Activated naive CD4-positive, alpha-beta T cell treated with anti-CD3 and anti-CD28 coated beads, Interleukin-2, amount 10 ng/mL, durations not matched to agents 7 days and 5 days (primary cell): ENCODE data around the gene SMLR1.

ENCODE experiments used
- CTCF ChIA-PET: fragments of 350-600 bp; sonication (Branson Sonifier 250); formaldehyde crosslinking; loops from one replicate; lab custom pipeline; 2021; ENCODE audit warnings: antibody characterized with exemption; lab: Charles Lee
- DNase-seq: peaks from one replicate; pipeline ENCODE4 v3.0.0-alpha.2; 2020
- H3K27ac Mint-ChIP-seq: one replicate; pipeline ENCODE4 v1.8.0; 2021; ENCODE audit warnings: mild to moderate bottlenecking, moderate library complexity, mixed read lengths
- H3K27me3 Mint-ChIP-seq: one replicate; pipeline ENCODE4 v1.8.0; 2021; ENCODE audit warnings: mild to moderate bottlenecking, mixed read lengths
- H3K36me3 Mint-ChIP-seq: one replicate; pipeline ENCODE4 v1.8.0; 2021; ENCODE audit warnings: mixed read lengths
- H3K4me1 Mint-ChIP-seq: one replicate; pipeline ENCODE4 v1.8.0; 2021; ENCODE audit warnings: mixed read lengths
- H3K4me3 Mint-ChIP-seq: one replicate; pipeline ENCODE4 v1.8.0; 2021; ENCODE audit warnings: mild to moderate bottlenecking, moderate library complexity, mixed read lengths
- H3K9me3 Mint-ChIP-seq: one replicate; pipeline ENCODE4 v1.8.0; 2021; ENCODE audit warnings: mixed read lengths

Gene SMLR1

GRCh38 chr6:130873746-130874145 is 46.5 kb downstream of the SMLR1 start:
- Mint-ChIP-seq H3K27ac (no peak overlapping the region), H3K4me3 (no peak overlapping the region), H3K27me3 (peaks cover 4% of the 10 kb centered on the region), H3K9me3 (no peaks in the 10 kb centered on the region), H3K36me3 (no peaks in the 10 kb centered on the region), H3K4me1 (peaks cover 3% of the 10 kb centered on the region)
- CTCF ChIA-PET, result interaction anchor here (1.1 to 1.4 kb wide), 3 partner anchors 10 to 39 kb away, joined by 3 to 5 read pairs (median 4); no protein-coding TSS in a partner anchor
- no peak for DNase-seq

- DNase-seq, result no peak
- CTCF ChIA-PET, result no interaction called here
- H3K36me3 Mint-ChIP-seq, result no peaks in the 10 kb centered on the region
- H3K4me1 Mint-ChIP-seq, result no peaks in the 10 kb centered on the region
- H3K27ac Mint-ChIP-seq, result no peak overlapping the region
- no peak overlapping the region for H3K4me3 Mint-ChIP-seq
- H3K9me3 Mint-ChIP-seq, result no peaks in the 10 kb centered on the region
- H3K27me3 Mint-ChIP-seq, result no peaks in the 10 kb centered on the region
Measured at GRCh38 chr6:130879826-130880225, 52.6 kb downstream of the SMLR1 start.

- H3K27me3 Mint-ChIP-seq, result no peaks in the 10 kb centered on the region
- CTCF ChIA-PET, result interaction anchor here (0.6 to 1.0 kb wide), 2 partner anchors 235 to 301 kb away, joined by 3 read pairs; no protein-coding TSS in a partner anchor
- H3K27ac Mint-ChIP-seq, result no peak overlapping the region
- no peaks in the 10 kb centered on the region for H3K4me1 Mint-ChIP-seq
- no peak for DNase-seq
- H3K36me3 Mint-ChIP-seq, result no peaks in the 10 kb centered on the region
- no peaks in the 10 kb centered on the region for H3K9me3 Mint-ChIP-seq
- no peak overlapping the region for H3K4me3 Mint-ChIP-seq
Measured at GRCh38 chr6:130882370-130882769, 55.2 kb downstream of the SMLR1 start.

GRCh38 chr6:130885392-130886192 is 58.4 kb downstream of the SMLR1 start:
- peak; percentile 82 for DNase-seq
- H3K4me1 Mint-ChIP-seq, result no peaks in the 10 kb centered on the region
- no peak overlapping the region for H3K27ac Mint-ChIP-seq
- CTCF ChIA-PET, result interaction anchor here (0.6 to 3.5 kb wide), 24 partner anchors 8 to 1032 kb away, joined by 3 to 57 read pairs (median 4); partner anchors contain the start of gene MED23
- H3K4me3 Mint-ChIP-seq, result no peak overlapping the region
- H3K27me3 Mint-ChIP-seq, result no peaks in the 10 kb centered on the region
- H3K36me3 Mint-ChIP-seq, result no peaks in the 10 kb centered on the region
- no peaks in the 10 kb centered on the region for H3K9me3 Mint-ChIP-seq
